ENCODE data around the gene SPIN3.
"Not testable (repeated sequence)": the region's sequence is repeated elsewhere in the genome, so short reads cannot be mapped to it uniquely, and the experiment has no call there.

The SPIN3 gene

DNA sequence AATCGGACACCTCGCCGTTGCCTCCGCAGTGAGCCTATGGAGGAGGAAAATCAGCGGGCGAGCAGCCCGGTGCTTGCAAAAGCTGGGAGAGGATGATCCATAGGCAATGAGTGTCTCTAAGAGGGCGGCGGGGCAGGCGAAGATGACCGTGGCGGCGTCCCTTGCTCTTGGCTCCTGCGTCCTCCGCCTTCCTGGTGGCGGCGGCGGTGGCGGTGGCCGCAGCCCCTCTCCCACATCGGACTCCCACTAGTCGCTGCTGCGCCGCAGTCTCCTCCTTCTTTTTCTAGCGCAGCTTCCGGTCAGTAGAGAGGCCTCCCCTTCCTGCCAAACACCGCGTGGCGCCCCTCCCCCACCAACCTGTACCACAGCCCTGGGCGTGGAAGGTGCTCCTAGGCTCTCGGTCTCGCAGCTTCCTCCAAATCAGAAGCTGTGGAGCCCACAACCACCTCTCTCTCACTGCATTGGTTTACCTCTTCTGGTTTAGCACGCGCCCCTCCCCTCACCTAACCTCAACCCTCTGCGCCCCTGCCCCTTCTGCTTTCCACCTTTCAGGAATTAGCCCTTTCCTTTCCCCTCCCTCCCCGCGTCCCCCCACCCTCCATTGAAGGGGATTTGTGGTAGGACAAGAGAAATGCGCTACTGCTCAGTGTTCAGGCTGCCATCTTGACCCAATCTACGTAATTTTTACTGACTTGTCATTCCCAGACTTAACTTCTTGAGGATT lies at the start of gene SPIN3:
SPIN3 (minus strand) TSS at position 271 of the 724 bp plus-strand sequence. CDS start 594 bp downstream, outside the sequence.
- no peak for FAIRE-seq

DNA sequence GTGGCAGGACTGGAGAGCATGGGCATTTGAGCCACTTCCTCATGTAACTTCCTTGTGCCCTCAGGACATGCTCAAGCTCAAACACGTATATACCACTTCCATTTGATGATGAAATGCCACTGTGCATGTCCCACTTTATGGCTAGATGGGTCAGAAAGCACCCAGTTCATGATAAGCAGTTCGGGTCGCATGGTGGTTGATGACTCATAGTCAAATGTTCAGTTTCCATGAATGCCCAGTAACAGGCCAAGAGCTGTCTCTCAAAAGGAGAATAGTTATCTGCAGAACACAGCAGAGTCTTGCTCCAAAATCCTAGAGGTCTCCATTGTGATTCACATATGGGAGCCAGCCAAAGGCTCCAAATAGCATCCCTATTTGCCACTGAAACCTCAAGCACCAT lies 48.9 kb upstream of the SPIN3 start:
- FAIRE-seq = no peak

DNA sequence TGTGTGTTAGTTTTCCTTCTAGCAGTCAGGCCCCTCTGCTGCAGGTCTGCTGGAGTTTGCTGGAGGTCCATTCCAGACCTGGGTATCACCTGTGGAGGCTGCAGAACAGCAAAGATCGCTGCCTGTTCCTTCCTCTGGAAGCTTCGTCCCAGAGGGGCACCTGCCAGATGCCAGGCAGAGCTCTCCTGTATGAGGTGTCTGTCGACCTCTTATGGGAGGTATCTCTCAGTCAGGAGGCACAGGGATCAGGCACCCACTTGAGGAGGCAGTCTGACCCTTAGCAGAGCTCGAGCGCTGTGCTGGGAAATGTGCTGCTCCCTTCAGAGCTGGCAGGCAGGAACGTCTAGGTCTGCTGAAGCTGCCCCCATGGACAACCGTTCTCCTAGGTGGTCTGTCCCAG lies 41.9 kb upstream of the SPIN3 start:
- not testable (repeated sequence) for FAIRE-seq

DNA sequence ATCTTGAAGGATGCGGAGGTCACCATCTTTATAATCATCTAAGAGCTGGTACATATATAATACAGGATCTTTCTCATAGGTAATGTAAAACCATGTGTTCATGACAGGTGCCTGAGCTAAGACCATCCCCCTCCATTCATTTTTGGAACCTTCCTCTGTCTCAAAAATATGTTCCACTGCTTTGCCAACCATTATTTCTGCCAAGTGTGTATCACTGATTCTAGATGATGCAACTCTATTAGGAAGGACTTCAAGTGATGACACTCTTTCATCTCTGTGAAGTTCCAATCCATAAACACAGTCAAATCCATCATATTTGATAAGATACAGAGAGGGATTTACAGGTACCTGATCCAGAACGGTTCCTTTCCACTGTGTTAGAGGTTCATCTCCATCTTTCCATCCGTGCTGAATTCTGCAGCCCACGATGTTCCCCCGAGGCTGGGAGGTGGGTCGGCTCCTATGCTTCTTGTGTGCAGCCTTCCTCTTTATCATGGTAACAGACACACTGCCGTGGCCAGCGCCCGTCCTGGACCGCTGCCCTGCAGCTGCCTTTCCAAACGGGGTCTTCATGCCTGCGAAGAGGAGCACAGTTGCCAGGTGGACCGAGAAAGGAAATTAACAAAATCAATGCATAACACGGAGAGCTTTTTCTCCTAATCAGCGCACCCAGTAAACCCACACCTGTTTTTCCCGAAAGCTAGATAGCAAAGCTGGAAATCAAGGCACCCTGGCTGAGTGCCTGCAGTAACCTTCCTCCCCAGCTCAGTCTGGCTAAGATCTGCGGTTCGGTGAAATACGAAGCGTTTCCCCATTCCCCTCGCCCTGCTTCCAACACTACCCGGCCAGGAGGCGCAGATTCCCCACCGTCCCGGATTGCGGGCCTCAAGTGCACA lies 718 bp downstream of the SPIN3 start:
- FAIRE-seq = no peak

DNA sequence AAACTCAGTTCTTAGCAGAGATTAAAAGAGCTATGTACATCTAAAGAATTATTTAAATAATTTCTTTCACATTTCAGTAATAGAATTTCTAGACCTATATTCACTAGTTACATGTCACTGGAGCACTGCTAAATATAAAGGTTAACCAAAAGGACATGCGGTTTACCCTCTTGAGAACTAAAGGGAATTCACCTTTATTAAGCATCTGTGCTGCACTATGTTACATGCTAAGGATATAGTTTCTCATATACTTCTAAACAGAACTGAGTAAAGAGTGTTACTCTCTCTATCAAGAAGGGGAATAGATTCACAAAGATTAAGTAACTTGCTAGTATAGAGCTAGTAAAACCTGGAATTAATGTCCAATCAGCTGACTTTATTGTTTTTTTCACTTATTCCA lies 7.6 kb downstream of the SPIN3 start:
- no peak for FAIRE-seq

DNA sequence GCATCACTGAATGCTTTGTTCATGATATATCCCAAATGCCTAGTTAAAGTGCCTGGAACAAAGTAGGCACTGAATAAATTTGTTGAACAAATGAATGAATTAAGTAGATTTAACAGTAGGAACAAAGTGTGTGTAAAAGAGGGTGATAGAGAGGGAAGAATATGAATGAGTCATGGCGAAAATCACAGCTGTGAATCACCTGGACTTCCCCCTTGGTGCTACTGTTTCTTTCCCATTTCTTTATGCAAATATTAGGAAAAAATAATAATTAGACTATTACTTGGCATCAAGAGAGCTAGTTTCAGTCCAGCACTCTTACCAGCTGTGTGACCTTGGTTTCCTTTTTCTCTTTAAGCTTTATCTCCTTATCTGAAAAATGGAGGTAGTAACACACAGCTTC lies 9.2 kb downstream of the SPIN3 start:
- no peak for FAIRE-seq

DNA sequence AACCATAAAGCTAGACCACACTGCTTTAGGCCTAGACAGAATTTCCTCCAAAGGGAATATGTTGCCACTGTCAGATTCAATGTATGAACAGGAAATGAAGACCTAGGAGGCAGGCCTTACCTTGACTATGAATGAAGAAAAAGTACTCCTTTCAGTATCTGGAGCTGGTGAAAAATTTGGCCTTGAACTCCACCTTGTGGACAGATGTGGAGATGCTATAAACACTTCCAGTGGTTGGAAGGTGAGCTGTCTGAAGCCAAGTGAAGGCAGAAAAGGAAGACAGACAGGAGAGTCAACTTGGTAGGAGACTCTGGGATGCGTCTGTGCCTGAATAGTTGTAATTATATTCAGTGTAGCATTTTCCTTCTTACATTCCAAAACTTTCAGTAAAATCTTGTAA lies 17.2 kb downstream of the SPIN3 start:
- FAIRE-seq = peak; percentile 88

DNA sequence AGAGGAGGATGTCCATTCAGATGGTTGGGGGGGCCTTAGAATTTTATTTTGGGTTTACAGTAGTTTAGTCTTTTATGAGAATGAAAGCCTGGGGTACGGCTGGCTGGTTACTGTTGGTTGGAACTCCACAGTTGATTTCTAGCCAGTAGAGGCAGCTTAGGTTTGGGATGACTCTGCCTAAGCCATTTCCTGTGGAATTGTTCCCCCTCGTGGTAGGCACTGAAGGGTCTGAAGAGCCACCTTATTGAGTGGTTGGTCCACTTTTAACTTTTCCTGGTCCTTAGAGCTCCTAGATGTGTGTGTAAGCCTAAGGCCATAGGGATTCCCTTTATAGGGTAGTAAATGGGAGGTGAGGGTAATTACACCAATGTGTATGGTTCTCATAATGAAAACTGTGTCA lies 19.7 kb downstream of the SPIN3 start:
- no peak for FAIRE-seq

DNA sequence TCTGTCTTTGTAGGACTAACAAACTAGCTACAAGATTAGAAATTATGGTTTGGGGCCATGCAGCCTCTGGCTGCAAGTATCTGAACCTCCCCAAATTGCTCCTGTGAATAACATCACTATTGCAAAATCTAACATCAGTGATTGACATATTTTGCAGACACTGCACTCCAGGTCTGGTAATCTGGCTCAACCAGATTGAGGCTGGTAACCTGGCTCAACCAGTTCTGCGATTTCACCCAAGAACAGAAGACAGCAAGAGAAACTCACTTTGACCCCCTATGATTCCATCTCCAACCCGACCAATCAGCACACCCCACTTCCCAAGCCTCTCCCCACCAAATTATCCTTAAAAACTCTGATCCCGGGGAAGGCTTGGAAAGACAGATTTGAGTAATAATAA lies 20.9 kb downstream of the SPIN3 start:
- no peak for FAIRE-seq

DNA sequence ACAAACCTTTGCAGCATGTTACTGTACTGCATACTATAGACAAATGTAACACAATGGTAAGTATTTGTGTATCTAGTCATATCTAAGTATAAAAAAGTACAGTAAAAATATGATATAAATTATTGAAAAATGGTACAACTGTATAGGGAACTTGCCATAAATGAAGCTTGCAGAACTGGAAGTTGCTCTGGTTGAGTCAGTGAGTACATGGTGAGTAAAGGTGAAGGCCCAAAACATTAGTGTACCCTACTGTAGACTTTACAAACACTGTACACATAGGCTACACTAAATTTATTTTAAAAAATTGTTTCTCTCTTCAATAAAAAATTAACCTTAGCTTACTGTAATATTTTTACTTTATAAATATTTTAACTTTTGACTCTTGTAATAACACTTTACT lies 25.8 kb downstream of the SPIN3 start:
- no peak for FAIRE-seq

DNA sequence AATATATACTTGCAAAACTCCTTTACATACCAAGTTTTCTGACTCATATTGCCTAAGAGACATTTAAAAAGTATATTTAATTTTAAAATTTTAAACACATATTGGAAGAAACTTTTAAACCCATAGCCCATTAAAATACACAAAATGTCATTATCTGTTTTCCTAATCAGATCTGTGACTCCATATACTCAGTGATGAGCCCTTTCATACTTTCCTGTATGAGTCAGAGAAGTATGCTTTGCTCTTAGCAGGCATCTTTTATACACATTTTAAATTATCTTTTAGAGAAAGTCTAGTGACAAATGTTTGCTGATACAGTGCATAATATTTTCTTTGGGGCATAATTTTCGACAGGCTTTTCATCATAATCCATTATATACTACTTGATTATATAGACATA lies 26.4 kb downstream of the SPIN3 start:
- no peak for FAIRE-seq

DNA sequence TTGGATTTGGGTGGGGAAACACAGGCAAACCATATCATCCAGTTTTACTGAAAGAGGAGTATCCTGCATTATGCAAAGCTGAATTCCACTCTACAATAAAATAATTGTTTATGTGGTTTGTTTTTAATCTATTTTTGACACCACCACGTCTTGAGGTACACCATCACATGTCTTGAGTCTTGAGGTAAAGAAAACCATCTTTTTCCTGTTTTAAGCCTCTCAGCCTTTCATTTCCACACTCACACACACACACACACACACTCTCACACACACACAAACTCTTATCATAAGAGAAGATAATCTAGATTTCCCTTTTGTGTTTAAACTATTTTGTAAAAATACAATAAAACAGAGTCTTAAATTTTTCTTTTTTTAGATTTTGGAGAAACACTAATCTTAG lies 32.0 kb downstream of the SPIN3 start:
- FAIRE-seq = no peak

DNA sequence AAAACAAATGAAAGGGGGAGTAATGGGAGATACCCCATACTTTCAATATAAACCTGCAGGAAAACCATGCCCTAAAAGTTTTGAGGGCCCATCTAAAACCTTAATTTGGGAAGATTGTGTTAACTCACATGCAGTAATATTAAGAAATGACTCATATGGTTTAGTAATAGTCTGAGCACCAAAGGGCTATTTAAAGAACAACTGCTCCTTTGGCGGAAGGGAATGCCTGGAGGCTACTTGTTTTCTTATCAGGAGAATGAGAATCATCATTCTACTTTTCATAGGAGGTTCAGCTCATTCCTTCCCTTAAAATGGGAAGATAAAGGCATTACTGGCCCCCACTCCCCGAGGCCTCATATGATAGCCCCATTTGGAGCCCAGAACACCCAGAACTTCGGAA lies 47.6 kb downstream of the SPIN3 start:
- FAIRE-seq = no peak

DNA sequence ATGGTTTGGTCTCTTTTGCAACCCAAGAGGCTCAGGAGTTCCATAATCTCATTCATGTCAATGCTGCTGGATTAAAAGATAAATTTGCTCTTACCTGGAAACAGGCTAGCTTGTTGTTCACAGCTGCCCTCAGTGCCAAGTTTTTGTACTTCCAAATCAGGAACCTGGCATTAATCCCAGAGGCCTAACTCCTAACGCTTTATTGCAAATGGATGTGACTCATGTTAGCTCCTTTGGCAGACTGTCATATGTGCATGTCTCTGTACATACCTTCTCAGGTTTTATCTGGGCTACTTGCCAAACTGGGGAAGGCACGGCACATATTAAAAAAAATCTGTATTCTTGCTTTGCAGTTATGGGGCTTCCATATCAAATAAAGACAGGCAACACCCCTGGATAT lies 49.1 kb downstream of the SPIN3 start:
- not testable (repeated sequence) for FAIRE-seq

DNA sequence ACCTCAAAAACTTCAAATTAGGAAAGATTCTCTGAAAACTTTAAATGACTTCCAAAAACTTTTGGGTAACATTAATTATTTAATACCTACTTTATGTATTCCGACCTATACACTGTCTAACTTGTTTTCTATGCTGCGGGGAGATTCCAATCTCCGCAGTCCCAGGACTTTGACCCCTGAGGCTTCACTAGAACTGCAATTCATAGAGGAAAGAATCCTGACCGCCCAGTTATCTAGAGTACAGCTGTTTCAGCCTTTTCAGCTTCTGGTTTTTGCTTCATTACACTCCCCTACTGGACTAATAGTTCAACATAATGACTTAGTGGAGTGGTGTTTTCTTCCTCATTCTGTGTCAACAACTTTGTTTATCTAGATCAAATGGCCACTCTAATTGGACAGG lies 50.1 kb downstream of the SPIN3 start:
- FAIRE-seq = not testable (repeated sequence)

DNA sequence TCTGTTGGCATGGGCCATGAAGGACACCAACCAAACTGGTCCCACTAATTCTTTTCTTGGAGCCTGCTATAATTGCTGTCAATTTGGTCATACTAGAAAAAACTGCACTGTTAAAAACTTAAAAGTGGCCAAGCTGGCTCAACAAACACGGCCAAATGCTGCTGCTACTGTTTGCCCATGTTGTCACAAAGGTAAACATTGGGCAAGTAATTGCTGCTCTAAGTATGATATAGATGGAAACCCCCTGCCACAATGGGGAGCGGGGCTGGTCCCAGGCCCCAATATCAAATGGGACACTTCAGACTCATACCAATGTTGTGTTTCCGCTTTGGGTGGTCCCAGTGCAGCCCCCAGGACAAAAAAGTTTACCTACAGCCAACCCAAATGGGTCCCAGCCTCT lies 52.1 kb downstream of the SPIN3 start:
- no peak for FAIRE-seq
